HG03066 (cell line): ENCODE measurements around the gene ALDH6A1.
A peak's percentile ranks its signal among the peaks of the same experiment; 100 is the strongest.
"Not testable (repeated sequence)": the region's sequence is repeated elsewhere in the genome, so short reads cannot be mapped to it uniquely, and the experiment has no call there.

ENCODE experiments used
- ATAC-seq: cut with Tn5 transposase; IDR thresholded peaks from one replicate; pipeline ENCODE4 v1.9.1; 2021; ENCODE audit warnings: low read depth; ENCODE audit not compliant: unreplicated experiment

The ALDH6A1 gene

GRCh38 chr14:74084277-74085046, at the start of gene ALDH6A1, which contains the start of gene LIN52:
Gene ALDH6A1 (minus strand): TSS chr14:74084453. CDS start chr14:74084394, 59 bp downstream.
Gene LIN52 (plus strand): TSS chr14:74084956. CDS start chr14:74084975, 19 bp downstream.
- peak; percentile 88 for ATAC-seq

- no peak for ATAC-seq
Measured at GRCh38 chr14:74127634-74128033, 43.4 kb upstream of the ALDH6A1 start.

GRCh38 chr14:74126315-74127013, 42.2 kb upstream of the ALDH6A1 start:
- no peak for ATAC-seq

GRCh38 chr14:74125487-74125886, 41.2 kb upstream of the ALDH6A1 start:
- not testable (repeated sequence) for ATAC-seq

GRCh38 chr14:74111395-74112216, 27.4 kb upstream of the ALDH6A1 start:
- ATAC-seq, result not testable (repeated sequence)

- no peak for ATAC-seq
Measured at GRCh38 chr14:74109369-74109768, 25.1 kb upstream of the ALDH6A1 start.

GRCh38 chr14:74105381-74105780, 21.1 kb upstream of the ALDH6A1 start:
- no peak for ATAC-seq

GRCh38 chr14:74089251-74090020, 5.2 kb upstream of the ALDH6A1 start:
- ATAC-seq, result no peak

GRCh38 chr14:74085828-74086227, 1.6 kb upstream of the ALDH6A1 start:
- ATAC-seq, result no peak

- no peak for ATAC-seq
Measured at GRCh38 chr14:74085047-74085637, 889 bp upstream of the ALDH6A1 start.

- ATAC-seq, result peak; percentile 9
Measured at GRCh38 chr14:74083784-74084276, 423 bp downstream of the ALDH6A1 start.

- no peak for ATAC-seq
Measured at GRCh38 chr14:74083161-74083560, 1.1 kb downstream of the ALDH6A1 start.

- no peak for ATAC-seq
Measured at GRCh38 chr14:74081491-74081890, 2.8 kb downstream of the ALDH6A1 start.

GRCh38 chr14:74080820-74081460, 3.3 kb downstream of the ALDH6A1 start:
- no peak for ATAC-seq

GRCh38 chr14:74077401-74077800, 6.9 kb downstream of the ALDH6A1 start:
- ATAC-seq, result no peak

- no peak for ATAC-seq
Measured at GRCh38 chr14:74065746-74066575, 18.3 kb downstream of the ALDH6A1 start.

- no peak for ATAC-seq
Measured at GRCh38 chr14:74064883-74065282, 19.4 kb downstream of the ALDH6A1 start.

GRCh38 chr14:74064426-74064825, 19.8 kb downstream of the ALDH6A1 start:
- no peak for ATAC-seq
